HepG2 (cell line): ENCODE measurements around the gene RPL5. TPM values are rescaled to one million over a fixed set of nuclear protein-coding genes. Genes with fewer than 3 reads are reported as not detected.

Experiments
- DR1 ChIP-seq: sonication (generic); formaldehyde crosslinking; IDR thresholded peaks from 2 replicates; pipeline ENCODE4 v1.8.0; 2021; ENCODE audit warnings: mild to moderate bottlenecking, missing genetic modification reagents, inconsistent platforms
- GZF1 ChIP-seq: sonication (generic); formaldehyde crosslinking; IDR thresholded peaks from 2 replicates; pipeline ENCODE4 v1.5.1; 2020; ENCODE audit warnings: mild to moderate bottlenecking, missing genetic modification reagents
- LRRFIP1 ChIP-seq: sonication (generic); formaldehyde crosslinking; conservative IDR thresholded peaks from 2 replicates; pipeline ENCODE4 v1.4.0; 2020; ENCODE audit warnings: missing genetic modification reagents
- MLXIP ChIP-seq: sonication (generic); formaldehyde crosslinking; IDR thresholded peaks from 2 replicates; pipeline ENCODE4 v1.9.0; 2021; ENCODE audit warnings: missing genetic modification reagents, borderline replicate concordance
- NFE2L1 ChIP-seq: sonication (generic); formaldehyde crosslinking; IDR thresholded peaks from 2 replicates; pipeline ENCODE4 v1.4.0; 2020; ENCODE audit warnings: missing genetic modification reagents, mild to moderate bottlenecking, borderline replicate concordance
- NFIC ChIP-seq: IDR thresholded peaks from 2 replicates; pipeline ENCODE4 v1.6.1; 2012; ENCODE audit warnings: mild to moderate bottlenecking, low read length, inconsistent platforms
- NR1H2 ChIP-seq: sonication (generic); formaldehyde crosslinking; IDR thresholded peaks from 2 replicates; pipeline ENCODE4 v1.8.1; 2022; ENCODE audit warnings: low read depth, missing genetic modification reagents, borderline replicate concordance
- NR2F2 ChIP-seq: IDR thresholded peaks from 2 replicates; pipeline ENCODE4 v1.6.1; 2012; ENCODE audit warnings: low read depth, inconsistent platforms, borderline replicate concordance
- PCBP1 ChIP-seq: fragments of 200-400 bp; formaldehyde crosslinking; IDR thresholded peaks from 2 replicates; pipeline ENCODE4 v1.6.1; 2017; ENCODE audit warnings: mild to moderate bottlenecking, low read depth, low read length, borderline replicate concordance
- POLR2AphosphoS2 ChIP-seq: IDR thresholded peaks from 2 replicates; pipeline ENCODE4 v1.6.1; 2011; ENCODE audit warnings: low read depth, low read length, improper control_type of control experiment
- RELA ChIP-seq: sonication (generic); formaldehyde crosslinking; IDR thresholded peaks from 2 replicates; pipeline ENCODE4 v1.4.0; 2020; ENCODE audit warnings: missing genetic modification reagents
- ZNF510 ChIP-seq: sonication (generic); formaldehyde crosslinking; IDR thresholded peaks from 2 replicates; pipeline ENCODE4 v1.4.0; 2020; ENCODE audit warnings: low read depth, mild to moderate bottlenecking, missing genetic modification reagents
- ZNF530 ChIP-seq: sonication (generic); formaldehyde crosslinking; IDR thresholded peaks from 2 replicates; pipeline ENCODE4 v1.5.0; 2020; ENCODE audit warnings: low read depth, mild to moderate bottlenecking, missing genetic modification reagents
- ZNF784 ChIP-seq: sonication (generic); formaldehyde crosslinking; IDR thresholded peaks from 2 replicates; pipeline ENCODE4 v1.5.1; 2020; ENCODE audit warnings: missing genetic modification reagents, mild to moderate bottlenecking, borderline replicate concordance
- ZNF800 ChIP-seq: sonication (generic); formaldehyde crosslinking; IDR thresholded peaks from 2 replicates; pipeline ENCODE4 v1.4.0; 2020; ENCODE audit warnings: missing genetic modification reagents
- polyA plus RNA-seq, 8 experiments: library from polyadenylated mRNA; depleted of rRNA in 3 of 8; stranded (reverse) in 7 of 8; unstranded in 1 of 8; fragments of >200 nt; fragmentation: Illumina TruSeq in 4 of 8; extraction: Trizol in 4 of 8; gene quantifications; 2 replicates each; pipeline versions ENCODE4 v1.2.1 to v1.2.3, GENCODE V29; 2011 to 2016; ENCODE audit warnings: low read depth in 4 of 8, missing spikeins in 1 of 8, mixed read lengths in 1 of 8; ENCODE audit not compliant: insufficient read depth in 1 of 8
- total RNA-seq, 5 experiments: library from RNA; depleted of rRNA; stranded (reverse); fragments of >200 nt; fragmentation: Illumina TruSeq; extraction: Trizol; gene quantifications; 2 replicates each; pipeline ENCODE4 v1.2.3, GENCODE V29; 2016; ENCODE audit warnings: low read depth in 1 of 5
- TF ChIP-seq, protein P1 (sequence below): sonication (generic); formaldehyde crosslinking; conservative IDR thresholded peaks from 2 replicates; pipeline ENCODE4 v1.4.0; 2020; ENCODE audit warnings: missing genetic modification reagents
- TF ChIP-seq, protein P2 (sequence below): sonication (generic); formaldehyde crosslinking; IDR thresholded peaks from 2 replicates; pipeline ENCODE4 v1.8.1; 2023; ENCODE audit warnings: missing genetic modification reagents, mild to moderate bottlenecking, borderline replicate concordance

The RPL5 gene
- total and polyA plus RNA-seq, 2 of the 13 experiments (the other 11 are each of a cell fraction or from before 2014, with no cell fraction given): 2,304 to 2,520 TPM

DNA sequence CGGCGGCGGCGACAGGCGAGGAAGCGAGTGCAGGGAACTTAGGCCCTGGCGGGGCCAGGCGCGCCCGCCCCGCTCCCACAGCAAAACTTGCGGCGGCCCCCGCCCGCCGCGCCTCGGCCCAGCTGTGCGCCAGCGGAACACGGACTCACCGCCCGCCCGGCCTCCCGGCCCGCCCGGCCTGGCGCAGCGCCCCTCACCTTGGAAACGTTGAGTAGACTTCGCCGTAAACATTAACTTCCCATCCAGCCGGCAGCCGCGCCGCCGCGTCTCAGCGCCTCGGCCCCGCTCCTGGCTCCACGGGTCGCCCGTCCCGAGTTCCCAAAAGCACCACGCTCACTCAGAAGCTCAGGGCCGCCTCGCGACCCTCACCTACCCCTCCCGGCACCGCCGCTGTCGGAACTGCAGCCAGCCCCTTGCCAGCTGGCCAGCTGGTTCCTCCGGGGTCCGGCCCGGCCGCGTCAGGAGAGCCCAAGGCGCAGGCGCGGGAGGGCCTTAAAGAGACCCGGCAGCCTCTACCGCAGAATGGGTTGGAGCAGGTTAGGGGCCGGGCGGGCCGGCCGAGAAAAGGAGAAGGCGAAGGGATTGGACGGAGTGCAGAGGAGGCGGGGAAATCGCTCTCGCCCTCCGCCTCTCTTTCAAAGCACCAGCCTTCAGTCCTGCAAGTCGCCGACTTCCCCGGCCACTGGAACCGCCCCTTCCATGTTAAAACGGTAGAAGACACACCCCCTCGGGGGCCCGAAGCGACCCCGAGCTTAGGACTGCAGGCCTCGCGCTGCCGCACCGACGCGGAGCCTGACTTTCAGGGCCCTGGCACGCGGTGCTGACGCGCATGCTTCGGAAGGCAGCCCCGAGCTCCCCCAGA is 47.0 kb upstream of the RPL5 start, which contains the start of gene EVI5 (continued):
- no peak for TF ChIP-seq NFIC
- TF ChIP-seq, protein P1, sequence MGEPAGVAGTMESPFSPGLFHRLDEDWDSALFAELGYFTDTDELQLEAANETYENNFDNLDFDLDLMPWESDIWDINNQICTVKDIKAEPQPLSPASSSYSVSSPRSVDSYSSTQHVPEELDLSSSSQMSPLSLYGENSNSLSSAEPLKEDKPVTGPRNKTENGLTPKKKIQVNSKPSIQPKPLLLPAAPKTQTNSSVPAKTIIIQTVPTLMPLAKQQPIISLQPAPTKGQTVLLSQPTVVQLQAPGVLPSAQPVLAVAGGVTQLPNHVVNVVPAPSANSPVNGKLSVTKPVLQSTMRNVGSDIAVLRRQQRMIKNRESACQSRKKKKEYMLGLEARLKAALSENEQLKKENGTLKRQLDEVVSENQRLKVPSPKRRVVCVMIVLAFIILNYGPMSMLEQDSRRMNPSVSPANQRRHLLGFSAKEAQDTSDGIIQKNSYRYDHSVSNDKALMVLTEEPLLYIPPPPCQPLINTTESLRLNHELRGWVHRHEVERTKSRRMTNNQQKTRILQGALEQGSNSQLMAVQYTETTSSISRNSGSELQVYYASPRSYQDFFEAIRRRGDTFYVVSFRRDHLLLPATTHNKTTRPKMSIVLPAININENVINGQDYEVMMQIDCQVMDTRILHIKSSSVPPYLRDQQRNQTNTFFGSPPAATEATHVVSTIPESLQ (CRISPR knock-in tag): no peak
- TF ChIP-seq ZNF800: peak; percentile 97
- TF ChIP-seq NR1H2 (CRISPR knock-in tag): peak; percentile 96
- peak; percentile 29 for TF ChIP-seq DR1 (CRISPR knock-in tag)
- peak; percentile 88 for TF ChIP-seq GZF1 (CRISPR knock-in tag)
- no peak for TF ChIP-seq NR2F2
- no peak for TF ChIP-seq ZNF530 (CRISPR knock-in tag)
- no peak for TF ChIP-seq RELA (CRISPR knock-in tag)
- no peak for TF ChIP-seq PCBP1
- no peak for TF ChIP-seq LRRFIP1 (CRISPR knock-in tag)
- TF ChIP-seq POLR2AphosphoS2: no peak
- TF ChIP-seq, protein P2, sequence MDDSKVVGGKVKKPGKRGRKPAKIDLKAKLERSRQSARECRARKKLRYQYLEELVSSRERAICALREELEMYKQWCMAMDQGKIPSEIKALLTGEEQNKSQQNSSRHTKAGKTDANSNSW (CRISPR knock-in tag): no peak; the same call in 1 of the 2 replicates
- TF ChIP-seq ZNF784 (CRISPR knock-in tag): peak; percentile 55; the same call in 1 of the 2 replicates
- TF ChIP-seq NFE2L1 (CRISPR knock-in tag): no peak; the same call in 1 of the 2 replicates
- TF ChIP-seq MLXIP (CRISPR knock-in tag): peak; percentile 89; the same call in 1 of the 2 replicates
- TF ChIP-seq ZNF510 (CRISPR knock-in tag): peak; percentile 99
